Neuronal stem cell (in vitro differentiated cells): ENCODE data around the gene RPUSD4.

ENCODE experiments used
- DNase-seq: peaks from one replicate; pipeline ENCODE4 v3.0.0-alpha.2; 2013; ENCODE audit warnings: low spot score
- H2AFZ ChIP-seq: one replicate; pipeline ENCODE4 v1.6.1; 2013; ENCODE audit warnings: mild to moderate bottlenecking, low read length, inconsistent platforms
- H2AK5ac ChIP-seq: 2 replicates; pipeline ENCODE4 v1.6.1; 2013; ENCODE audit warnings: low read depth, mild to moderate bottlenecking, inconsistent platforms, low read length, moderate library complexity, mixed read lengths
- H2BK120ac ChIP-seq: 2 replicates; pipeline ENCODE4 v1.6.1; 2013; ENCODE audit warnings: low read depth, mild to moderate bottlenecking, inconsistent platforms, low read length, moderate library complexity, mixed read lengths
- H2BK12ac ChIP-seq: one replicate; pipeline ENCODE4 v1.6.1; 2013; ENCODE audit warnings: low read length, inconsistent platforms
- H2BK15ac ChIP-seq: 2 replicates; pipeline ENCODE4 v1.6.1; 2013; ENCODE audit warnings: mild to moderate bottlenecking, low read length, inconsistent platforms, mixed read lengths
- H2BK5ac ChIP-seq: one replicate; pipeline ENCODE4 v1.6.1; 2013; ENCODE audit warnings: inconsistent platforms, mild to moderate bottlenecking, low read length, moderate library complexity
- H3K14ac ChIP-seq: one replicate; pipeline ENCODE4 v1.6.1; 2013; ENCODE audit warnings: low read length, inconsistent platforms
- H3K18ac ChIP-seq: 2 replicates; pipeline ENCODE4 v1.6.1; 2013; ENCODE audit warnings: low read length, inconsistent platforms
- H3K23ac ChIP-seq: 2 replicates; pipeline ENCODE4 v1.6.1; 2013; ENCODE audit warnings: low read depth, mild to moderate bottlenecking, mixed read lengths, low read length, inconsistent platforms; ENCODE audit not compliant: poor library complexity
- H3K27ac ChIP-seq: replicated peaks from 3 replicates; pipeline ENCODE4 v1.5.1; 2013; ENCODE audit warnings: low read length, inconsistent platforms
- H3K27me3 ChIP-seq, 3 experiments: 2 replicates each; pipeline ENCODE4 v1.6.1; 2013; ENCODE audit warnings: low read length in 3 of 3, mild to moderate bottlenecking in 2 of 3, inconsistent platforms in 1 of 3, low read depth in 1 of 3, mixed read lengths in 1 of 3, moderate library complexity in 1 of 3; ENCODE audit not compliant: control insufficient read depth in 3 of 3, insufficient read depth in 3 of 3
- H3K36me3 ChIP-seq, 2 donors: replicated peaks in 1 of 2; 2 replicates each; pipeline ENCODE4 v1.6.1; 2013; ENCODE audit warnings: low read length in 2 of 2; ENCODE audit not compliant: control insufficient read depth in 2 of 2, insufficient read depth in 2 of 2
- H3K4ac ChIP-seq: 2 replicates; pipeline ENCODE4 v1.6.1; 2013; ENCODE audit warnings: inconsistent platforms, mild to moderate bottlenecking, low read length, moderate library complexity
- H3K4me1 ChIP-seq, 2 donors: 1 replicate in 1 of 2; 2 replicates in 1 of 2; pipeline ENCODE4 v1.6.1; 2013; ENCODE audit warnings: low read length in 2 of 2, low read depth in 1 of 2; ENCODE audit not compliant: control insufficient read depth in 2 of 2, insufficient read depth in 1 of 2
- H3K4me2 ChIP-seq: one replicate; pipeline ENCODE4 v1.6.1; 2013; ENCODE audit warnings: mild to moderate bottlenecking, low read length, inconsistent platforms; ENCODE audit not compliant: insufficient read depth, poor library complexity, severe bottlenecking
- H3K4me3 ChIP-seq, 2 donors: 2 replicates each; pipeline ENCODE4 v1.5.1; 2013; ENCODE audit warnings: low read length in 2 of 2, mild to moderate bottlenecking in 2 of 2, inconsistent platforms in 1 of 2, moderate library complexity in 1 of 2
- H3K79me1 ChIP-seq: one replicate; pipeline ENCODE4 v1.6.1; 2013; ENCODE audit warnings: low read depth, mild to moderate bottlenecking, inconsistent platforms, low read length, moderate library complexity
- H3K9ac ChIP-seq: one replicate; pipeline ENCODE4 v1.6.1; 2013; ENCODE audit warnings: mild to moderate bottlenecking, low read depth, low read length, inconsistent platforms; ENCODE audit not compliant: poor library complexity
- H3K9me3 ChIP-seq, 2 donors: replicated peaks in 1 of 2; 2 replicates each; pipeline versions ENCODE3 to v1.6.1; 2013; ENCODE audit warnings: low read length in 2 of 2, mild to moderate bottlenecking in 2 of 2, inconsistent platforms in 1 of 2, low read depth in 1 of 2, mixed read lengths in 1 of 2, moderate library complexity in 1 of 2; ENCODE audit not compliant: control insufficient read depth in 2 of 2, insufficient read depth in 1 of 2
- H4K8ac ChIP-seq: one replicate; pipeline ENCODE4 v1.6.1; 2013; ENCODE audit warnings: low read depth, mild to moderate bottlenecking, inconsistent platforms, low read length, moderate library complexity
- H4K91ac ChIP-seq: one replicate; pipeline ENCODE4 v1.6.1; 2013; ENCODE audit warnings: low read length, low read depth, mild to moderate bottlenecking, inconsistent platforms; ENCODE audit not compliant: poor library complexity
- WGBS, 2 donors: extraction: QIAGEN DNeasy Blood & Tissue Kit; methylation state at CpG; one replicate each; pipeline ENCODE4 v1.1.7; 2013; ENCODE audit warnings: missing lambda C conversion rate in 2 of 2, mixed read lengths in 1 of 2; ENCODE audit not compliant: insufficient read length in 2 of 2, insufficient replicate concordance in 1 of 2; ENCODE audit errors: extremely low coverage in 2 of 2; 5-methylcytosine and 5-hydroxymethylcytosine counted together

The RPUSD4 gene

GRCh38 chr11:126174816-126175215, 36.6 kb downstream of the RPUSD4 start:
- no peak overlapping the region for H3K9ac ChIP-seq
- H3K18ac ChIP-seq, result peak overlapping the region; percentile 68
- no peak overlapping the region for H4K8ac ChIP-seq
- no peaks in the 10 kb centered on the region for H3K79me1 ChIP-seq
- H3K4me2 ChIP-seq, result no peak overlapping the region
- DNase-seq, result no peak
- H3K23ac ChIP-seq, result no peak overlapping the region
- H4K91ac ChIP-seq, result no peak overlapping the region
- H2AK5ac ChIP-seq, result no peak overlapping the region
- no peak overlapping the region for H2BK5ac ChIP-seq
- H3K9me3 ChIP-seq, result no peaks in the 10 kb centered on the region
- H3K36me3 ChIP-seq, result no peaks in the 10 kb centered on the region
- H2BK12ac ChIP-seq, result no peak overlapping the region
- no peak overlapping the region for H3K4ac ChIP-seq
- no CpG with 5 or more reads among the region's 7 CpGs for WGBS, 2 donors
- H2BK15ac ChIP-seq, result no peak overlapping the region
- no peak overlapping the region for H2BK120ac ChIP-seq
- peaks cover 0 to 2% of the 10 kb centered on the region in 2 donors for H3K4me1 ChIP-seq
- H3K27ac ChIP-seq, result no peak overlapping the region
- H3K4me3 ChIP-seq, result no peak overlapping the region
- no peak overlapping the region for H3K14ac ChIP-seq
- no peak overlapping the region for H2AFZ ChIP-seq
- H3K27me3 ChIP-seq, result peaks cover 0 to 47% (median 0%) of the 10 kb centered on the region in 3 experiments

- Histone ChIP-seq H3K79me1 (no peaks in the 10 kb centered on the region), H3K14ac (no peak overlapping the region), H3K23ac (no peak overlapping the region), H3K4me3 (no peak overlapping the region), H3K4me1 (peaks cover 0 to 2% of the 10 kb centered on the region in 2 donors), H3K9me3 (no peaks in the 10 kb centered on the region), H3K9ac (no peak overlapping the region), H3K4me2 (no peak overlapping the region), H2BK12ac (no peak overlapping the region), H3K36me3 (no peaks in the 10 kb centered on the region), H3K4ac (no peak overlapping the region), H3K27me3 (peaks cover 0 to 61% (median 0%) of the 10 kb centered on the region in 3 experiments), H2BK5ac (no peak overlapping the region), H2BK120ac (no peak overlapping the region), H3K27ac (no peak overlapping the region), H4K91ac (no peak overlapping the region), H2AK5ac (peak overlapping the region; percentile 14), H4K8ac (no peak overlapping the region), H2BK15ac (no peak overlapping the region), H3K18ac (no peak overlapping the region), H2AFZ (no peak overlapping the region)
- WGBS, 2 donors, result no CpG with 5 or more reads among the region's 9 CpGs
- no peak for DNase-seq
These were observed 38.2 kb downstream of the RPUSD4 start for GRCh38 chr11:126173257-126173656.

GRCh38 chr11:126172596-126173038, 38.8 kb downstream of the RPUSD4 start:
- peaks cover 0 to 2% of the 10 kb centered on the region in 2 donors for H3K4me1 ChIP-seq
- H3K27ac ChIP-seq, result no peak overlapping the region
- H3K23ac ChIP-seq, result no peak overlapping the region
- H2BK5ac ChIP-seq, result no peak overlapping the region
- H2AFZ ChIP-seq, result no peak overlapping the region
- no peaks in the 10 kb centered on the region for H3K79me1 ChIP-seq
- no peak overlapping the region for H2BK12ac ChIP-seq
- H3K18ac ChIP-seq, result no peak overlapping the region
- H4K91ac ChIP-seq, result no peak overlapping the region
- H3K9me3 ChIP-seq, result no peaks in the 10 kb centered on the region
- H3K27me3 ChIP-seq, result peaks cover 0 to 67% (median 0%) of the 10 kb centered on the region in 3 experiments
- no peak overlapping the region for H3K14ac ChIP-seq
- no peak overlapping the region for H4K8ac ChIP-seq
- no peak overlapping the region for H2AK5ac ChIP-seq
- H2BK15ac ChIP-seq, result no peak overlapping the region
- H3K9ac ChIP-seq, result no peak overlapping the region
- no peak overlapping the region for H3K4me2 ChIP-seq
- no peak for DNase-seq
- H3K4me3 ChIP-seq, result no peak overlapping the region
- no peak overlapping the region for H2BK120ac ChIP-seq
- H3K36me3 ChIP-seq, result no peaks in the 10 kb centered on the region
- WGBS, 2 donors, result no CpG with 5 or more reads among the region's 8 CpGs
- no peak overlapping the region for H3K4ac ChIP-seq

- Histone ChIP-seq H3K27ac (no peak overlapping the region), H2AFZ (no peak overlapping the region), H3K9ac (no peak overlapping the region), H3K9me3 (no peaks in the 10 kb centered on the region), H3K4me1 (peaks cover 0 to 5% of the 10 kb centered on the region in 2 donors), H2BK15ac (no peak overlapping the region), H3K4me2 (no peak overlapping the region), H3K4ac (no peak overlapping the region), H3K79me1 (no peaks in the 10 kb centered on the region), H2BK12ac (no peak overlapping the region), H4K8ac (no peak overlapping the region), H2BK120ac (no peak overlapping the region), H3K27me3 (peaks cover 0 to 80% (median 0%) of the 10 kb centered on the region in 3 experiments), H3K18ac (no peak overlapping the region), H3K36me3 (no peaks in the 10 kb centered on the region), H2BK5ac (no peak overlapping the region), H3K14ac (no peak overlapping the region), H2AK5ac (no peak overlapping the region), H3K4me3 (no peak overlapping the region), H4K91ac (no peak overlapping the region), H3K23ac (no peak overlapping the region)
- no peak for DNase-seq
- WGBS, 2 donors, result no CpG with 5 or more reads among the region's 3 CpGs
These were observed 42.2 kb downstream of the RPUSD4 start for GRCh38 chr11:126169291-126169690.
